ENCODE data around the gene LIN52. TPM values are rescaled to one million over a fixed set of nuclear protein-coding genes. Genes with fewer than 3 reads are reported as not detected.

Gene LIN52
- total and polyA plus RNA-seq, 2 of the 13 experiments (the other 11 are each of a cell fraction or from before 2014, with no cell fraction given) = 11.4 to 23.3 TPM

- no peaks in the 10 kb centered on the region for H3K9me3 ChIP-seq (ENCODE audit: low read length)
- BruUV-seq (replicated peaks) = no TSS peak
- no peak for ATAC-seq
- no peaks in the 10 kb centered on the region for H4K20me1 ChIP-seq (ENCODE audit: insufficient read depth, low read length)
- no peaks in the 10 kb centered on the region for H3K27me3 ChIP-seq (ENCODE audit: control insufficient read depth in 1 of 2, insufficient read depth in 2 of 2, low read length in 2 of 2)
- no peak overlapping the region for H2AFZ ChIP-seq (ENCODE audit: low read length)
- DNase-seq (ENCODE audit: low spot score) = no peak
- no peak for FAIRE-seq
- H3K27ac ChIP-seq (ENCODE audit: extremely low read length, insufficient read depth, low read length) = no peak overlapping the region
- in situ Hi-C loops (cut with HindIII; ENCODE audit: extremely low pct_ligation_motif_present, low pct_unique_long_range_greater_than_20kb) = no loop called here
- H3K36me3 ChIP-seq (replicated peaks in 1 of 2; ENCODE audit: control insufficient read depth in 1 of 2, insufficient read depth in 2 of 2, low read length in 2 of 2) = peaks cover 3 to 11% of the 10 kb centered on the region in 2 experiments
- H3K4me1 ChIP-seq (ENCODE audit: insufficient read depth, low read length) = peaks cover 6% of the 10 kb centered on the region; the same call in 1 of the 2 replicates
- no peaks in the 10 kb centered on the region for H3K79me2 ChIP-seq (ENCODE audit: insufficient read depth, low read length)
- no peak overlapping the region for H3K9ac ChIP-seq (ENCODE audit: insufficient read depth, low read depth, low read length)
- ChIA-PET POLR2A (no interaction called here), CTCF (ENCODE audit: low intra/inter-chr PET ratio, low total read pairs) (no interaction called here)
- no peak overlapping the region for H3K4me2 ChIP-seq (ENCODE audit: low read depth, low read length)
- no peak for TF ChIP-seq ZNF138 (CRISPR knock-in tag; IDR thresholded peaks at IDR 0.05; ENCODE audit: low read depth)
- no peak for TF ChIP-seq BRCA1 (CRISPR knock-in tag; IDR thresholded peaks at IDR 0.05)
- no peak for TF ChIP-seq PCBP1 (IDR thresholded peaks at IDR 0.05; ENCODE audit: borderline replicate concordance, low read depth, low read length)
- no peak for TF ChIP-seq ZNF75D (CRISPR knock-in tag; IDR thresholded peaks at IDR 0.05; ENCODE audit: borderline replicate concordance)
- TF ChIP-seq CEBPG (CRISPR knock-in tag; IDR thresholded peaks at IDR 0.05) = no peak
- TF ChIP-seq ZNF768 (CRISPR knock-in tag; IDR thresholded peaks at IDR 0.05) = no peak
- no peak for TF ChIP-seq KDM1A (CRISPR knock-in tag; IDR thresholded peaks at IDR 0.05)
- TF ChIP-seq FOXK2 (IDR thresholded peaks at IDR 0.05) = no peak
- TF ChIP-seq SNAPC2 (CRISPR knock-in tag; IDR thresholded peaks at IDR 0.05) = no peak
- TF ChIP-seq ZNF3 (CRISPR knock-in tag; IDR thresholded peaks at IDR 0.05) = no peak
- no peak for TF ChIP-seq ZNF567 (CRISPR knock-in tag; IDR thresholded peaks at IDR 0.05; ENCODE audit: borderline replicate concordance)
- TF ChIP-seq SAFB2 (CRISPR knock-in tag; IDR thresholded peaks at IDR 0.05; ENCODE audit: borderline replicate concordance, low read depth) = no peak
- no peak for TF ChIP-seq ZNF552 (CRISPR knock-in tag; IDR thresholded peaks at IDR 0.05; ENCODE audit: borderline replicate concordance)
- no peak for TF ChIP-seq POLR2A (IDR thresholded peaks at IDR 0.05; ENCODE audit: insufficient read depth in 1 of 2, low read depth in 2 of 2, low read length in 2 of 2)
- TF ChIP-seq PATZ1 (CRISPR knock-in tag; IDR thresholded peaks at IDR 0.05) = no peak
- WGBS (ENCODE audit: low lambda C conversion rate) = 99% methylated on average over 7 of the region's 7 CpGs
- no peak overlapping the region for H3K4me3 ChIP-seq (replicated peaks in 1 of 3; ENCODE audit: insufficient read depth in 1 of 3, low read depth in 2 of 3, low read length in 3 of 3)
- intact Hi-C loops (cut with micrococcal nuclease; ENCODE audit: unreplicated experiment) = no loop called here
These were observed 110.9 kb downstream of the LIN52 start for GRCh38 chr14:74195623-74196022.

Data from HepG2 (cell line).